Measurements from ENCODE around the gene TREML4. TPM values are rescaled to one million over a fixed set of nuclear protein-coding genes. Genes with fewer than 3 reads are reported as not detected.

Gene TREML4
- total RNA-seq, 2 donors from 2014 or later: not detected

GRCh38 chr6:41229721-41230120, 1.6 kb downstream of the TREML4 start:
- no peak for DNase-seq

GRCh38 chr6:41231246-41231645, 3.1 kb downstream of the TREML4 start:
- Mint-ChIP-seq H3K4me1 (peaks cover 3% of the 10 kb centered on the region), H3K27me3 (ENCODE audit: insufficient read depth) (peaks cover 4% of the 10 kb centered on the region), H3K4me3 (no peak overlapping the region), H3K36me3 (ENCODE audit: low read depth) (no peaks in the 10 kb centered on the region), H3K9me3 (no peaks in the 10 kb centered on the region), H3K27ac (no peak overlapping the region)
- DNase-seq: no peak
- Histone ChIP-seq H3K9me3 (ENCODE audit: control insufficient read depth, low read length) (no peaks in the 10 kb centered on the region), H3K4me3 (ENCODE audit: low read length) (no peak overlapping the region), H3K36me3 (ENCODE audit: control insufficient read depth, insufficient read depth, low read length) (no peaks in the 10 kb centered on the region), H3K9ac (ENCODE audit: extremely low read depth, low read length, poor library complexity, severe bottlenecking) (no peak overlapping the region), H3K4me1 (ENCODE audit: control insufficient read depth, insufficient read depth, low read length) (no peaks in the 10 kb centered on the region), H3K27me3 (ENCODE audit: control insufficient read depth, insufficient read depth, low read length, poor library complexity, severe bottlenecking) (peaks cover 6% of the 10 kb centered on the region), H3K27ac (ENCODE audit: low read depth, low read length) (no peak overlapping the region)
- TF ChIP-seq CTCF (conservative IDR thresholded peaks at IDR 0.05): no peak
- 86 to 87% methylated on average over 4 to 5 of the region's 5 CpGs for WGBS, 2 experiments (ENCODE audit: insufficient coverage in 1 of 2, insufficient read length in 1 of 2)

More at GRCh38 chr6:41229721-41230120, 1.6 kb downstream of the TREML4 start:
- Histone ChIP-seq H3K4me3 (ENCODE audit: low read length) (no peak overlapping the region), H3K9ac (ENCODE audit: extremely low read depth, low read length, poor library complexity, severe bottlenecking) (no peak overlapping the region), H3K36me3 (ENCODE audit: control insufficient read depth, insufficient read depth, low read length) (no peaks in the 10 kb centered on the region), H3K27me3 (ENCODE audit: control insufficient read depth, insufficient read depth, low read length, poor library complexity, severe bottlenecking) (peaks cover 8% of the 10 kb centered on the region), H3K27ac (ENCODE audit: low read depth, low read length) (no peak overlapping the region), H3K4me1 (ENCODE audit: control insufficient read depth, insufficient read depth, low read length) (no peaks in the 10 kb centered on the region), H3K9me3 (ENCODE audit: control insufficient read depth, low read length) (no peaks in the 10 kb centered on the region)
- TF ChIP-seq CTCF (conservative IDR thresholded peaks at IDR 0.05): no peak
- Mint-ChIP-seq H3K27ac (no peak overlapping the region), H3K9me3 (no peaks in the 10 kb centered on the region), H3K27me3 (ENCODE audit: insufficient read depth) (peaks cover 10% of the 10 kb centered on the region), H3K4me3 (no peak overlapping the region), H3K4me1 (no peaks in the 10 kb centered on the region), H3K36me3 (ENCODE audit: low read depth) (no peaks in the 10 kb centered on the region)
- 91 to 95% methylated on average over 4 of the region's 4 CpGs for WGBS, 2 experiments (ENCODE audit: insufficient coverage in 1 of 2, insufficient read length in 1 of 2)

- Histone ChIP-seq H3K27me3 (ENCODE audit: control insufficient read depth, insufficient read depth, low read length, poor library complexity, severe bottlenecking) (no peaks in the 10 kb centered on the region), H3K4me1 (ENCODE audit: control insufficient read depth, insufficient read depth, low read length) (no peaks in the 10 kb centered on the region), H3K4me3 (ENCODE audit: low read length) (no peak overlapping the region), H3K9me3 (ENCODE audit: control insufficient read depth, low read length) (no peaks in the 10 kb centered on the region), H3K27ac (ENCODE audit: low read depth, low read length) (no peak overlapping the region), H3K36me3 (ENCODE audit: control insufficient read depth, insufficient read depth, low read length) (no peaks in the 10 kb centered on the region), H3K9ac (ENCODE audit: extremely low read depth, low read length, poor library complexity, severe bottlenecking) (no peak overlapping the region)
- no peaks in the 10 kb centered on the region for H3K36me3 Mint-ChIP-seq (ENCODE audit: low read depth)
- peaks cover 8% of the 10 kb centered on the region for H3K4me1 Mint-ChIP-seq
- TF ChIP-seq CTCF (conservative IDR thresholded peaks at IDR 0.05): no peak
- H3K27me3 Mint-ChIP-seq (ENCODE audit: insufficient read depth): peaks cover 5% of the 10 kb centered on the region
- H3K4me3 Mint-ChIP-seq: no peak overlapping the region
- peak; percentile 61 for DNase-seq
- H3K9me3 Mint-ChIP-seq: no peaks in the 10 kb centered on the region
- H3K27ac Mint-ChIP-seq: no peak overlapping the region
- WGBS, 2 experiments (ENCODE audit: insufficient coverage in 1 of 2, insufficient read length in 1 of 2): 83 to 87% methylated on average over 5 to 6 of the region's 6 CpGs
These were observed 4.5 kb downstream of the TREML4 start for GRCh38 chr6:41232667-41233066.

Measured in endodermal cell (in vitro differentiated cells).